NCI-H526 (cell line): Measurements from ENCODE around the gene ANXA6.
A peak's percentile ranks its signal among the peaks of the same experiment; 100 is the strongest.

Experiments
- DNase-seq, 2 experiments: peaks; one replicate each; lab custom pipeline; 2025; lab: John Stamatoyannopoulos, UW

The ANXA6 gene

DNA sequence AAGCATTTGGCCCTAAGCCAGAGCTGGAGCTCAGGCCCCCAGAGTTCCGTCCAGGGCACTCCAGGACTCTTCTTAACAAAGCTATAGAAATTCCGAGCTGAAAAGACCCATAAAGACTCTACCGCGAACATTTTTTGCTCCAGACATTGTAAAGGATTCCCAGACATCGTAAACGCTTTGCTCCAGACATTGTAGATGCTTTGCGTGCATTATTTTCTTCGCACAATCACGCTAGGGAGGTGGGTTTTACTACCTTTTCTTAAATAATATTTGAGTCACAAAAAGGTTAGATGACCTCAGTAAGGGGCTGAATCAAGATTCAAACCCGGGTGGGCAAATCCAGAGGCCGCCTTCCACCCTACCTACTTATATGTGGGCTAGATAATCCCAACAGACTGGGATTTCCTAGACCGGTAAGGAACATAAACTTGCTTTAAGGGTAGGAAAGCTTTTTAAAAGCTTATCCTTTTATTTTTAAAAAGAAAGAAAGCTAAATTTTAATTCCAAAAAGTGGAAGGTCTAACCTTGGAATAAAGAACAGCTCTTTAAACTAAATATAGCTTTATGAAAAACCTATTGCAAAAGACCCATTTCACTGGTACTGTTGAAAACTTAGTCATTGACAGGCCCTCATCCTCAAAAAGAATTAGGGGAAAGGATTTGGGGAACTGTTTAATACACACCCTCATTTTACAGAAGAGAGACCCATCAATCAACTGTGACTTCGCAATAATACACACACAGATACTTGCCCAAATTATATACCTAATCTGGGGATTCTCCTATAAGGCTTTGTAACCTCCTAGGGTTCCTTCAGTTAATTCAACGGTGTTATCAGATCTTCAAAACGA is 75.9 kb downstream of the ANXA6 start:
- DNase-seq = peak in 1 of 2 experiments; percentile 49

DNA sequence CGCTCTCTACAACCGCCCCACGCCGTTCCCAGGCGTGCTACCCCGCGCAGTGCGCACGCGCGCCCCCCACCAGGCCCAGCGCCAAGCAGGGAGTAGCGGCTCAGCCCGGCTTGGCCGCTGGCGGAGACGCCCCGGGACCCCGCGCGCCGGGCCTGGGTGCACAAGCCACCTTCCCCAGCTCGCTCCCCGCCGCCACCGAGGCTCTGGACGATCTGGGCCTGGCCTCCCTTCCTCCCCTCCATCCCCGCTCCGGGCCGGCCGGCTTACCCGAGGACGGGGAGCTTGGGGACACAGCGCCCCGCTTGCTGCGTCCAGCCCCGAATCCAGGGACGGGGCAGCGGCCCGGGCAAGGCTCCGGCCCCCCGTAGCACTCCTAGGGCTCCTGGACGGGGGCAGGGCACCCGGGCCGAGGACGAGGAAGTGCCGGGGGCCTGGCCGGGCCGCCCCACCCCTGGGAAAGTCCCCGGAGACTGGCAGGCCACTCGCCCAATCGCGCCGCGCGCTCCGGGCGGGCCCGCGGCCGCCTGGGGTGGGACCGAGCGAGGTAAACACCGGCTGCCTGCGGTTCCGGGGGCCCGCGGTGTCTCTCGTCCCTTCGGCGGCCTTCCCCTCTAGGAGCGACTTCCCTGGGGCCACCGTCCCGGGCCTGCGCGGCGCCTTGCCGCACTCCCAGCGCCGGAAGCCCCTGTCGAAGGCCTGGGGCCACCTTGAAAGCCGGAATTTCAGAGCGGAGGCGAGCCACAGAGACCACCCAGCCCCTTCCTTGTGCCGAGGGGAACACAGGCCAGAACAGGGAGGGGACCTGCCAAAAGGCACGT is 76.8 kb downstream of the ANXA6 start, which contains the start of gene TNIP1:
Gene TNIP1, minus strand, starts transcription at position 422 of the 818 bp plus-strand sequence. CDS start 15,939 bp downstream, outside the sequence.
- peak; percentile 45 to 88 for DNase-seq

- DNase-seq = peak in 1 of 2 experiments; percentile 51
Observed at GRCh38 chr5:151079838-151080612, 77.6 kb downstream of the ANXA6 start.

DNA sequence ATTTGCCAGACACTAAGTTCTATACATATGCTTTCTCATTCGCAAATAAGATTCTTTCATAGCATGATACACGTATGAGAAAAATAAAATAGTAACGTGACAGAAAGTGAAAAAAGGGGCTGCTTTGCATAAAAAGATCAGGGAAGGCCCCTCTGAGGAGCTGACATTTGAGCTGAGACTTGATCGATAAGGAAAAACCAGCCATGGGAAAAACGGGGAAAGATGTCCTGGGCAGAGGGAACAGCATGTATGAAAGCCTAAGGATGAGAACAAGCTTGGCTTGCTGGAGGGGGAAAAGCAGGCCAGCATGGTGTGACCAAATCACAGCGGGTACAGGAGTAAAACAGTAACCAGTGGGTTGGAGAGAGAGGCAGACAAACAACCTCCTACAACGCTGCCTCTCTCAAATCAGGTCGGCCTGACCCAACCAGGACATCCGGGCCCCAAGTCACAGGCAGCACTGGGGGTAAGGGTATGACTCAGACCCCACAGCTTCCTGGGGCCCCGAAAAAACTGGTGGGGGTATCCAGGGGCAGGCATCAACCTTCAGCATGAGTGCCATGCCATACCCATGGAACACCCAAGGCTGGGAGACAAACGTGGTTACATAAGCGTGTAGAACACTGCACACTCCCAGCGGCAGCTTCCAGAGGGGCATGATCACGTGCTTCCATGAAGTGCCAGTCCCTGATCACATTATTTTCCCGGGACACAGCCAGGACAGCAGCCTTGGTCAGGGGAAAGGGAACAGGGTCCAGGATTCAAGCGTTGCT is 78.9 kb downstream of the ANXA6 start:
- DNase-seq = no peak

GRCh38 chr5:151077967-151078366 is 79.6 kb downstream of the ANXA6 start:
- no peak for DNase-seq

GRCh38 chr5:151077419-151077818 is 80.2 kb downstream of the ANXA6 start:
- no peak for DNase-seq

DNA sequence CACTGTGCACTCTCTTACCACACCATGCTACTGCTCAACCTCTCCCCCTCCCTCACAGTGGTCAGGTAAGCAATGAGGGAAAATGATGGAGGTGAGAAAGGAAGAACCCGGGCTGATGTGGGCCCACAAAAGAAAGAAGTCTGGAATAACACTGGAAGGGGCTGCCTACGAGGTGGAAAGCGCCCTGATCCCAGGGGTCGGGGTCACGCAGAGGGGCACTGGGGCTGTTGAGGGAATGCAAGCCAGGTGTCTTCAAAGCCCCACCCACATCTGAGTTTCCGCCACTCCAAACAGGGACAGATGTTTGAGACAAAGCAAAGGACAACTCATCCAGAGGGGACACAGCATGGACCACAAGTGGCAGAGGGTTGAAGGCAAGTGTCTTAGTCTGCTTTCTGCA is 81.0 kb downstream of the ANXA6 start:
- DNase-seq = no peak

GRCh38 chr5:151075698-151076331 is 81.8 kb downstream of the ANXA6 start:
- no peak for DNase-seq

DNA sequence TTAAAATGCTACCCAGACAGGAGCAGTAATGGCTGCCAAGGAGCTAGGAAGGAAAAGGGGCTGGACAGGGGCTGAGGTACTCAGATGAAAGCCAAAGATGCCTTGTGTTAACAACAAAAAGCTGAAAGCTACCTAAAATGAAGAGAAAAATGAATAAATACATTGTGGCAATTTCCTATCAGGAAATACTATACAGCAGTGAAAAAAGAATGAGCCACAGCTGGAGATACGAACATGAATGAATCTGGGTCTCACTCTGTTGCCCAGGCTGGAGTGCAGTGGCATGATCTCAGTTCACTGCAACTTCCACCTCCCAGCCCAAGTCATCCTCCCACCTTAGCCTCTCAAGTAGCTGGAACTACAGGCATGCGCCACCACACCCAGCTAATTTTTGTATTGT is 83.0 kb downstream of the ANXA6 start:
- no peak for DNase-seq

GRCh38 chr5:151073280-151073679 is 84.3 kb downstream of the ANXA6 start:
- DNase-seq = no peak

- no peak for DNase-seq
Observed at GRCh38 chr5:151072630-151073025, 85.0 kb downstream of the ANXA6 start.

DNA sequence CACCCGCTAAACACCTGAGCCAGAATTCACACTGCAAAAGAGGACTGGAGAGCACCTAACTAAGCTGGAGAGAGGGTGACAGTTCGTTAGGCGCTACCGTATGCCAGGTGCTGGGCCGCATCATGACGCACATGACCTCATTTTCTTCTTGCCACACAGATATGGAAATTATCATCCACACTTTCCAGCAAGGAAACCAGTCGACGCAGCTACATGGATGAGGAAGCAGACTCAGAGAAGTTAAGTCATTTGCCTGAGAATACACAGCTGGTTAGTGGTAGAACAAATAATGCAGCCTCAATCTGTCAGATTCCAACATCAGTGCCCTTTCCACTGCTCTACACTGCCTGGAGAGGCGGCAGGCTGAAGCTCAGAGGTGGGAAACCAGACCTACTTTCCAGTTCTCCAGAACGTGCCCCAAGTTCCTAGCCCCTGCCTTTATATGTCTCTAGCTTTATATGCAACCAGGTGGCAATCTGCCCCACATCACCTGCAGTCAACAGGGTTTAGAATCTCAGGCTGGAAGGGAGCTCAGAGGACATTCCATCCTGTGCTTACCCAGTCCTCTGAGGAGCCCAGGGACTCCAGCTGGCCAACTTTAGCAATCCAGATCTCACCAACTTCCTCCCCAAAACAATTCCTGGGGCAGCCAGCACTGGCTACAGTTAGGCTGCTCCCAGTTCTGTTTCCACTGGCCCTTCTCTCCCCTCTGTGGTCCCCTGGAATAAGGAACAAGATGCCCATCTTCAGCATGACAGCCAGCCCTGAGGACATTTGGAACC is 85.5 kb downstream of the ANXA6 start:
- DNase-seq = peak; percentile 61

- no peak for DNase-seq
Observed at GRCh38 chr5:151071021-151071420, 86.6 kb downstream of the ANXA6 start.

DNA sequence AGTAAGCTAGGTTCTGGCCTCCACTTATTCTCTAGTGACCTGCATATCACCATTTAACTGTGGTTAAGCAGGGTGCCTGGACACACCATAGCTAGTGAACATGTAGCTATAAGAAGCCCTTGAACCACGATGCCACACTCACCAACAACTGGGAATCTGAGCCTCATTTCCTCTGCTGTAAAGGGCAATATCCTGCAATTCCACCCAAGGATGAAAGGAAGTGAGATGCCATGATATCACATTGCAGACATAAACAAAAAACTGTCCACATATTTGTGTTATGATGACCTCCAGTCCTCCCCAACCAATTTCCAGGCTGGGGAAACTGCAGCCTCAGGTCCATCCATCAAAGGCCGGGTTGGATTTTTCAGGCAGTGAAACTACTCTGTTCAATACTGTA is 87.1 kb downstream of the ANXA6 start:
- DNase-seq = no peak

DNA sequence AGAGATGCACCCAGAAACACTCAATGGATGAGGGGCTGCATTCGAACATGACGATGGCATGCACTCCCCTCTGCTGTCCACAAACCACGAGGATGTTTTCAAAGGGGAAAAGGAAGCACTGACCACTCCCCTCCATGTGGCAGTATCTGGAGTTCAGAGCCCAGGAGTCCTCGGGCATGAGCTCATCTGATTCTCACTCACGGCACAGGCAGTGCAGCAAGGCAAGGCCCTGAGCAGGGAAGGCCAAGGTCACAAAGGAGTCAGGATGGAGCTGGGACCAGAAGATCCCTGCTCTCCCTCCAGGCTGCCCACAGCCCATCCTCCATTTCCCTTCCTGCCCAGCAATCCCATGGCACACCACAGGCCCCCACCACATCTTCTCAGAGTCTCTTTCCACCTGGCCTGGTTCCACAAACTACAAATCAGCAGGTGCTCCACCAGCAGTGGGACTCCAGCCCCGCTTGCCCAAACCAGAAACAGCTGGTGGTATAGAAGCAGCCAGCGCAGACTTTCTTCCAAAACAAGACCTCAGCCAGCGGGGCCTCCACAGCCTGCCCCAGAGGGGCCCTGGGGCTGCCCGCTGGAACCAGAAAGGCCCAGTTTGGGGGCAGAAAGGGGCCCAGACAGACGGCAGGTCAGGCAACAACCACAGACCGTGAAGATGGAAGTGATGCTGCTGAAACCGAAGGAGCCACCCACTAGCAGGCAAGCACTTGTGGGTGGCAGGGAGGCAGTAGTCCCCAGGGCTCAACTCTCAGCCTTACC is 89.0 kb downstream of the ANXA6 start:
- no peak for DNase-seq

GRCh38 chr5:151067632-151068432 is 89.7 kb downstream of the ANXA6 start:
- DNase-seq = no peak

DNA sequence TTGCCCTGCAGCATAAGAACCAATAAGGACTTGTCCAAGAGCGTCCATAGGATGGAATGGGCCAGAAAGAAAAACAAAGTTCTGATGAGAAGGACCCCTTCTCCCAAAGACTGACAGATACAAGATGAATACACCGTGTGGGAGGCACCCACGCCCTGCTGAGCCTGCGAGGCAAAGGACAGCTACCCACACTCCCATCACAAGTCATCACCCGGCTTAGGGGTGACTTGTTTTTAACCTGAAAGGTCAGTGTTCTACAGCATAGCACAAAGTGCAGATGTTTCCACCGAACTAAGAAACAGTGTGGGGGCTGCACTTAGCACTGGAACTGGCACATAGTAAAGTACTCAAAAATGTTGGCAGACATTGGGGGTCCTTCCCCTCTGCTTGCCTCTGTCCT is 90.7 kb downstream of the ANXA6 start:
- DNase-seq = no peak

DNA sequence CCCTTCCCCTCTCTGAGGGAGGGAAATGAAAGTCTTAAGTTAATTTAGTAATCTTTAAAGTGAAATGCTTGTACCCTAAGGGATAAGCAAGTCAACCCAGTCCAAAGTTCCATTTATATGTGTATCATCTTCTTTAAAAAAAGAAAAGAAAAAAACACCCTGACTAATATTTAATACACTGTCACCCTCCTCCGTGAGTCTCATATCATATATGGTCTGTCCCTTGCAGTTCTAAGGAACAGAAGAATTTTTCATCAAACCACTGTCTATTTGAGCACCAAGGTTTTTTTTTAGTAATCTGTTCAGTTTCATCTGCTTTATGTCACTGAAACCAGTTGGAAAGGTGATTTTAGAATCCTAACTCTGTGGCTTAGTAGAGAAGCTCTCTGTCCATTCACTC is 92.0 kb downstream of the ANXA6 start:
- DNase-seq = no peak
